GM23338 (cell line): ENCODE measurements around the gene NFIC. TPM values are rescaled to one million over a fixed set of nuclear protein-coding genes. Genes with fewer than 3 reads are reported as not detected.

Experiments used
- polyA plus RNA-seq: library from polyadenylated mRNA; unstranded; fragments of >200 nt; fragmentation: Nextera tagmentation; extraction: Ambion mirVana; gene quantifications from 2 replicates; pipeline ENCODE4 v1.2.1, GENCODE V29; 2016
- small RNA-seq: library from RNA; depleted of rRNA; stranded (forward); fragments of <200 nt; gene quantifications from one replicate; pipeline ENCODE3, GENCODE V24; 2014; ENCODE audit warnings: low replicate concordance
- total RNA-seq: library from RNA; depleted of rRNA; stranded (reverse); fragments of >200 nt; shearing (Covaris generic); gene quantifications from 2 replicates; pipeline ENCODE4 v1.2.3, GENCODE V29; 2014; rRNA removed
- TF ChIP-seq, protein P1 (sequence below): fragments of 250-450 bp; sonication (Bioruptor Pico); IDR thresholded peaks from 2 replicates; pipeline ENCODE4 v1.5.0; 2020; ENCODE audit warnings: mild to moderate bottlenecking, moderate library complexity

Gene NFIC
- total and polyA plus RNA-seq, 2 experiments from 2014 or later, result 1.3 to 5.3 TPM

DNA sequence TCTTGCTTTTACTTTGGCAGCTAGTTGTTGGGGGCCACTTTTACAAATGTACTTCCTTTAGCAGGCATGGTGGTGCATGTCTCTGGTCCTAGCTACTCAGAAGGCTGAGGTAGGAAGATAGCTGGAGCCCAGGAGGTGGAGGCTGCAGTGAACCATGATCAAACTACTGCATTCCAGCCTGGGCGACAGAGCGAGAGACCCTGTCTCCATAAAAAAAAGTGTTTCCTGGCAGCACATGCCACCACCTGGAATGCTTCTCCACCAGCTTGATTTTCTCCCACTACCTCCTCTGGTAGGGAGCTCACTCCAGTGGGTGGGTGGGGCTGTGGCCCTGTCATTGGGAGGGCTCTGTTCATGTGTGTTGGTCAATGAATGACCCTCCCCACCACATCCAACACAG lies 152.3 kb downstream of the NFIC start (continued):
- TF ChIP-seq, protein P1, sequence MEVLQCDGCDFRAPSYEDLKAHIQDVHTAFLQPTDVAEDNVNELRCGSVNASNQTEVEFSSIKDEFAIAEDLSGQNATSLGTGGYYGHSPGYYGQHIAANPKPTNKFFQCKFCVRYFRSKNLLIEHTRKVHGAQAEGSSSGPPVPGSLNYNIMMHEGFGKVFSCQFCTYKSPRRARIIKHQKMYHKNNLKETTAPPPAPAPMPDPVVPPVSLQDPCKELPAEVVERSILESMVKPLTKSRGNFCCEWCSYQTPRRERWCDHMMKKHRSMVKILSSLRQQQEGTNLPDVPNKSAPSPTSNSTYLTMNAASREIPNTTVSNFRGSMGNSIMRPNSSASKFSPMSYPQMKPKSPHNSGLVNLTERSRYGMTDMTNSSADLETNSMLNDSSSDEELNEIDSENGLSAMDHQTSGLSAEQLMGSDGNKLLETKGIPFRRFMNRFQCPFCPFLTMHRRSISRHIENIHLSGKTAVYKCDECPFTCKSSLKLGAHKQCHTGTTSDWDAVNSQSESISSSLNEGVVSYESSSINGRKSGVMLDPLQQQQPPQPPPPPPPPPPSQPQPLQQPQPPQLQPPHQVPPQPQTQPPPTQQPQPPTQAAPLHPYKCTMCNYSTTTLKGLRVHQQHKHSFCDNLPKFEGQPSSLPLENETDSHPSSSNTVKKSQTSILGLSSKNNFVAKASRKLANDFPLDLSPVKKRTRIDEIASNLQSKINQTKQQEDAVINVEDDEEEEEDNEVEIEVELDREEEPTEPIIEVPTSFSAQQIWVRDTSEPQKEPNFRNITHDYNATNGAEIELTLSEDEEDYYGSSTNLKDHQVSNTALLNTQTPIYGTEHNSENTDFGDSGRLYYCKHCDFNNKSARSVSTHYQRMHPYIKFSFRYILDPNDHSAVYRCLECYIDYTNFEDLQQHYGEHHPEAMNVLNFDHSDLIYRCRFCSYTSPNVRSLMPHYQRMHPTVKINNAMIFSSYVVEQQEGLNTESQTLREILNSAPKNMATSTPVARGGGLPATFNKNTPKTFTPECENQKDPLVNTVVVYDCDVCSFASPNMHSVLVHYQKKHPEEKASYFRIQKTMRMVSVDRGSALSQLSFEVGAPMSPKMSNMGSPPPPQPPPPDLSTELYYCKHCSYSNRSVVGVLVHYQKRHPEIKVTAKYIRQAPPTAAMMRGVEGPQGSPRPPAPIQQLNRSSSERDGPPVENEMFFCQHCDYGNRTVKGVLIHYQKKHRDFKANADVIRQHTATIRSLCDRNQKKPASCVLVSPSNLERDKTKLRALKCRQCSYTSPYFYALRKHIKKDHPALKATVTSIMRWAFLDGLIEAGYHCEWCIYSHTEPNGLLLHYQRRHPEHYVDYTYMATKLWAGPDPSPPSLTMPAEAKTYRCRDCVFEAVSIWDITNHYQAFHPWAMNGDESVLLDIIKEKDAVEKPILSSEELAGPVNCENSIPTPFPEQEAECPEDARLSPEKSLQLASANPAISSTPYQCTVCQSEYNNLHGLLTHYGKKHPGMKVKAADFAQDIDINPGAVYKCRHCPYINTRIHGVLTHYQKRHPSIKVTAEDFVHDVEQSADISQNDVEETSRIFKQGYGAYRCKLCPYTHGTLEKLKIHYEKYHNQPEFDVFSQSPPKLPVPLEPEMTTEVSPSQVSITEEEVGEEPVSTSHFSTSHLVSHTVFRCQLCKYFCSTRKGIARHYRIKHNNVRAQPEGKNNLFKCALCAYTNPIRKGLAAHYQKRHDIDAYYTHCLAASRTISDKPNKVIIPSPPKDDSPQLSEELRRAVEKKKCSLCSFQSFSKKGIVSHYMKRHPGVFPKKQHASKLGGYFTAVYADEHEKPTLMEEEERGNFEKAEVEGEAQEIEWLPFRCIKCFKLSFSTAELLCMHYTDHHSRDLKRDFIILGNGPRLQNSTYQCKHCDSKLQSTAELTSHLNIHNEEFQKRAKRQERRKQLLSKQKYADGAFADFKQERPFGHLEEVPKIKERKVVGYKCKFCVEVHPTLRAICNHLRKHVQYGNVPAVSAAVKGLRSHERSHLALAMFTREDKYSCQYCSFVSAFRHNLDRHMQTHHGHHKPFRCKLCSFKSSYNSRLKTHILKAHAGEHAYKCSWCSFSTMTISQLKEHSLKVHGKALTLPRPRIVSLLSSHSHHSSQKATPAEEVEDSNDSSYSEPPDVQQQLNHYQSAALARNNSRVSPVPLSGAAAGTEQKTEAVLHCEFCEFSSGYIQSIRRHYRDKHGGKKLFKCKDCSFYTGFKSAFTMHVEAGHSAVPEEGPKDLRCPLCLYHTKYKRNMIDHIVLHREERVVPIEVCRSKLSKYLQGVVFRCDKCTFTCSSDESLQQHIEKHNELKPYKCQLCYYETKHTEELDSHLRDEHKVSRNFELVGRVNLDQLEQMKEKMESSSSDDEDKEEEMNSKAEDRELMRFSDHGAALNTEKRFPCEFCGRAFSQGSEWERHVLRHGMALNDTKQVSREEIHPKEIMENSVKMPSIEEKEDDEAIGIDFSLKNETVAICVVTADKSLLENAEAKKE (CRISPR knock-in tag), result no peak

Small RNA genes within 50 kb of the gene (small RNA-seq; reads per million reads assigned to genes)
- gene AC005514.1, result not detected

Other genes starting within 250 kb of the NFIC start
- gene GNA15, start 230.6 kb upstream of the NFIC start, total RNA-seq, result 0.14 TPM in 1 of 2 replicates, not detected in the other
- 0.10 and 0.31 TPM in 2 replicates for gene GNA15, start 230.6 kb upstream of the NFIC start, polyA plus RNA-seq
- 0.24 TPM in 1 of 2 replicates, not detected in the other for gene S1PR4, start 187.8 kb upstream of the NFIC start, total RNA-seq
- not detected in 2 replicates for gene S1PR4, start 187.8 kb upstream of the NFIC start, polyA plus RNA-seq
- 125 and 144 TPM in 2 replicates for gene NCLN, start 180.7 kb upstream of the NFIC start, total RNA-seq
- gene NCLN, start 180.7 kb upstream of the NFIC start, polyA plus RNA-seq, result 85.6 and 95.2 TPM in 2 replicates
- gene CELF5, start 141.9 kb upstream of the NFIC start, total RNA-seq, result 6.8 and 10.6 TPM in 2 replicates
- gene CELF5, start 141.9 kb upstream of the NFIC start, polyA plus RNA-seq, result 5.6 TPM in 2 replicates
- 4.7 and 5.0 TPM in 2 replicates for gene SMIM24, start 113.9 kb downstream of the NFIC start, total RNA-seq
- gene SMIM24, start 113.9 kb downstream of the NFIC start, polyA plus RNA-seq, result 19.0 and 21.5 TPM in 2 replicates
- gene SMIM44, start 116.9 kb downstream of the NFIC start, total RNA-seq, result not detected in 2 replicates
- gene SMIM44, start 116.9 kb downstream of the NFIC start, polyA plus RNA-seq, result not detected in 2 replicates
- gene DOHH, start 134.1 kb downstream of the NFIC start, total RNA-seq, result 34.1 and 34.7 TPM in 2 replicates
- 19.0 TPM in 2 replicates for gene DOHH, start 134.1 kb downstream of the NFIC start, polyA plus RNA-seq
- 38.4 and 39.2 TPM in 2 replicates for gene FZR1, start 139.7 kb downstream of the NFIC start, total RNA-seq
- 12.9 and 16.1 TPM in 2 replicates for gene FZR1, start 139.7 kb downstream of the NFIC start, polyA plus RNA-seq
- gene TEKTIP1, start 172.6 kb downstream of the NFIC start, total RNA-seq, result not detected in 2 replicates
- 0.50 TPM in 1 of 2 replicates, not detected in the other for gene TEKTIP1, start 172.6 kb downstream of the NFIC start, polyA plus RNA-seq
- gene MFSD12, start 191.0 kb downstream of the NFIC start, total RNA-seq, result 75.5 and 91.1 TPM in 2 replicates
- 35.3 and 36.1 TPM in 2 replicates for gene MFSD12, start 191.0 kb downstream of the NFIC start, polyA plus RNA-seq
- gene HMG20B, start 206.4 kb downstream of the NFIC start, total RNA-seq, result 107 and 130 TPM in 2 replicates
- gene HMG20B, start 206.4 kb downstream of the NFIC start, polyA plus RNA-seq, result 74.1 and 77.8 TPM in 2 replicates
- gene GIPC3, start 218.9 kb downstream of the NFIC start, total RNA-seq, result 0.59 and 1.6 TPM in 2 replicates
- gene GIPC3, start 218.9 kb downstream of the NFIC start, polyA plus RNA-seq, result 0.26 and 0.48 TPM in 2 replicates
- gene TBXA2R, start 240.3 kb downstream of the NFIC start, total RNA-seq, result 0.73 and 0.82 TPM in 2 replicates
- 0.42 and 0.47 TPM in 2 replicates for gene TBXA2R, start 240.3 kb downstream of the NFIC start, polyA plus RNA-seq